ENCODE data around the gene DESI2.

DNA sequence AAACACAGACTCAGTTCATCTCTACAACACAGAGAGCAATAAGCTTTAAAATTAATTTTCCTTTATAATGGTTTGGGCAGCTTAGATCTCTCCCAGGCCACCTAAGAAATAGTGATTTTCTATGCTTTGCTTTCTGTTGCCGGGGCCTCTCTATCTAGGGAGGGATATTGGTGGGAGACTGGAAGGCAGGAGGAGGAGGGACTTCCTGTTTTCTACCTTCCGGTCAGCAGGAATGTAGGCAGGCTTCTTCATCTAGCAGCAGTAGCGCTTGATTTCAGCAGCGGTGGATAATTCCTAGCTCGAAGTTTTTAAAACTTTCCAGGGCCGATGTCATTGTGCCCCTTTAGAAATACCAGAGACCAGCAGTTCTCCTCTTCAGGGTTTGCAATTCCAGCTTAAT is 5.1 kb upstream of the DESI2 start:
- TF ChIP-seq, protein P1, sequence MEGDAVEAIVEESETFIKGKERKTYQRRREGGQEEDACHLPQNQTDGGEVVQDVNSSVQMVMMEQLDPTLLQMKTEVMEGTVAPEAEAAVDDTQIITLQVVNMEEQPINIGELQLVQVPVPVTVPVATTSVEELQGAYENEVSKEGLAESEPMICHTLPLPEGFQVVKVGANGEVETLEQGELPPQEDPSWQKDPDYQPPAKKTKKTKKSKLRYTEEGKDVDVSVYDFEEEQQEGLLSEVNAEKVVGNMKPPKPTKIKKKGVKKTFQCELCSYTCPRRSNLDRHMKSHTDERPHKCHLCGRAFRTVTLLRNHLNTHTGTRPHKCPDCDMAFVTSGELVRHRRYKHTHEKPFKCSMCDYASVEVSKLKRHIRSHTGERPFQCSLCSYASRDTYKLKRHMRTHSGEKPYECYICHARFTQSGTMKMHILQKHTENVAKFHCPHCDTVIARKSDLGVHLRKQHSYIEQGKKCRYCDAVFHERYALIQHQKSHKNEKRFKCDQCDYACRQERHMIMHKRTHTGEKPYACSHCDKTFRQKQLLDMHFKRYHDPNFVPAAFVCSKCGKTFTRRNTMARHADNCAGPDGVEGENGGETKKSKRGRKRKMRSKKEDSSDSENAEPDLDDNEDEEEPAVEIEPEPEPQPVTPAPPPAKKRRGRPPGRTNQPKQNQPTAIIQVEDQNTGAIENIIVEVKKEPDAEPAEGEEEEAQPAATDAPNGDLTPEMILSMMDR (IDR thresholded peaks at IDR 0.05) = no peak
- TF ChIP-seq POLR2AphosphoS5 (IDR thresholded peaks at IDR 0.05) (no peak), POLR2A (IDR thresholded peaks at IDR 0.05) (no peak)

Data from prostate gland (tissue), 2 donors.